Naive thymus-derived CD4-positive, alpha-beta T cell (primary cell): Measurements from ENCODE around the gene MYADM. TPM values are rescaled to one million over a fixed set of nuclear protein-coding genes. Genes with fewer than 3 reads are reported as not detected.

Source experiments
- ATAC-seq: fragments of 150-1000 bp; cut with Tn5 transposase; 2 replicates; pipeline ENCODE4 v1.10.0; 2021; ENCODE audit warnings: mild to moderate bottlenecking, moderate library complexity
- CTCF ChIA-PET: fragments of 350-600 bp; sonication (Branson Sonifier 250); formaldehyde crosslinking; loops from one replicate; lab custom pipeline; 2021; ENCODE audit warnings: antibody characterized with exemption; lab: Charles Lee
- POLR2A ChIA-PET: fragments of 350-600 bp; sonication (Branson Sonifier 250); formaldehyde crosslinking; loops from one replicate; lab custom pipeline; 2021; ENCODE audit warnings: antibody characterized with exemption, inconsistent platforms; lab: Charles Lee
- DNase-seq, 9 donors: peaks; one replicate each; pipeline versions ENCODE4 v3.0.0 to v3.0.0-alpha.2; 2020 to 2022; ENCODE audit warnings: mixed read lengths in 1 of 9
- H3K27ac ChIP-seq: one replicate; pipeline ENCODE4 v1.7.0; 2013; ENCODE audit warnings: mild to moderate bottlenecking, low read depth, low read length, moderate library complexity
- H3K27me3 ChIP-seq, 2 donors: one replicate each; pipeline ENCODE4 v1.7.0; 2013; ENCODE audit warnings: low read length in 2 of 2, mild to moderate bottlenecking in 2 of 2, moderate library complexity in 2 of 2; ENCODE audit not compliant: control insufficient read depth in 2 of 2, insufficient read depth in 2 of 2
- H3K36me3 ChIP-seq, 3 experiments: 1 replicate in 2 of 3; 2 replicates in 1 of 3; pipeline ENCODE4 v1.7.0; 2013; ENCODE audit warnings: low read length in 3 of 3, mild to moderate bottlenecking in 3 of 3, moderate library complexity in 1 of 3; ENCODE audit not compliant: insufficient read depth in 3 of 3, control insufficient read depth in 2 of 3
- H3K4me1 ChIP-seq, 2 donors: one replicate each; pipeline ENCODE4 v1.7.0; 2013; ENCODE audit warnings: low read length in 2 of 2, mild to moderate bottlenecking in 2 of 2, moderate library complexity in 1 of 2; ENCODE audit not compliant: control insufficient read depth in 2 of 2, insufficient read depth in 2 of 2
- H3K4me3 ChIP-seq: 2 replicates; pipeline ENCODE4 v1.7.0; 2013; ENCODE audit warnings: mild to moderate bottlenecking, low read length
- H3K9me3 ChIP-seq, 3 experiments: 1 replicate in 2 of 3; 2 replicates in 1 of 3; pipeline ENCODE4 v1.7.0; 2013; ENCODE audit warnings: low read length in 3 of 3; ENCODE audit not compliant: control insufficient read depth in 2 of 3
- H3K27ac Mint-ChIP-seq, 9 donors: one replicate each; pipeline ENCODE4 v1.8.0; 2020 to 2022; ENCODE audit warnings: mixed read lengths in 9 of 9, mild to moderate bottlenecking in 8 of 9, moderate library complexity in 5 of 9, inconsistent platforms in 2 of 9
- H3K27me3 Mint-ChIP-seq, 5 donors: one replicate each; pipeline ENCODE4 v1.8.0; 2021 to 2022; ENCODE audit warnings: mixed read lengths in 5 of 5, mild to moderate bottlenecking in 1 of 5
- H3K36me3 Mint-ChIP-seq, 5 donors: one replicate each; pipeline ENCODE4 v1.8.0; 2020 to 2022; ENCODE audit warnings: mixed read lengths in 5 of 5, mild to moderate bottlenecking in 3 of 5, inconsistent platforms in 1 of 5
- H3K4me1 Mint-ChIP-seq, 7 donors: one replicate each; pipeline ENCODE4 v1.8.0; 2020 to 2022; ENCODE audit warnings: mixed read lengths in 7 of 7, mild to moderate bottlenecking in 3 of 7, inconsistent platforms in 1 of 7
- H3K4me3 Mint-ChIP-seq, 10 donors: one replicate each; pipeline ENCODE4 v1.8.0; 2020 to 2022; ENCODE audit warnings: mild to moderate bottlenecking in 10 of 10, mixed read lengths in 10 of 10, moderate library complexity in 6 of 10, inconsistent platforms in 2 of 10
- H3K9me3 Mint-ChIP-seq, 11 donors: one replicate each; pipeline ENCODE4 v1.8.0; 2020 to 2022; ENCODE audit warnings: mixed read lengths in 11 of 11, mild to moderate bottlenecking in 4 of 11, inconsistent platforms in 1 of 11, moderate library complexity in 1 of 11
- intact Hi-C, 2 donors: fragments of 100-400 bp; cut with micrococcal nuclease; formaldehyde crosslinking; loops; one replicate each; pipeline ENCODE4 v1.15.1; 2023
- polyA plus RNA-seq, 2 donors: library from polyadenylated mRNA; unstranded; fragments of 300-500 nt; fragmentation: Illumina TruSeq; gene quantifications; one replicate each; pipeline ENCODE4 v1.2.3, GENCODE V29; 2021
- total RNA-seq, 6 experiments: library from RNA in 5 of 6; stranded (reverse) in 5 of 6; gene quantifications; 1 replicate in 5 of 6; 2 replicates in 1 of 6; pipeline ENCODE4 v1.2.3 and lab custom pipeline; 2021 to 2026

The MYADM gene
- total and polyA plus RNA-seq, 7 experiments from 2014 or later, result 51.5 to 524 (median 61.3) TPM

GRCh38 chr19:53879140-53880081 is 11.7 kb downstream of the MYADM start:
- DNase-seq (peak; percentile 66 to 88 (median 78)), ATAC-seq (peak; percentile 83)
- H3K4me1 Mint-ChIP-seq, result peaks cover 30 to 62% (median 44%) of the 10 kb centered on the region in 7 donors
- Histone ChIP-seq H3K9me3 (no peaks in the 10 kb centered on the region), H3K36me3 (peaks cover 0 to 2% (median 0%) of the 10 kb centered on the region in 3 experiments), H3K27me3 (peaks cover 0 to 25% of the 10 kb centered on the region in 2 donors), H3K4me1 (peaks cover 38 to 63% of the 10 kb centered on the region in 2 donors), H3K27ac (peak overlapping the region; percentile 47), H3K4me3 (peak overlapping the region; percentile 63)
- H3K9me3 Mint-ChIP-seq, result peaks cover 0 to 5% (median 2%) of the 10 kb centered on the region in 11 donors
- H3K4me3 Mint-ChIP-seq, result no peak overlapping the region
- ChIA-PET CTCF (interaction anchor here (1.6 kb wide), 1 partner anchor 11 kb away, joined by 6 read pairs; the partner anchor contains the start of gene MYADM), POLR2A (interaction anchor here (4.3 kb wide), 1 partner anchor 12 kb away, joined by 66 read pairs; the partner anchor contains the start of gene MYADM)
- peaks cover 4 to 20% (median 8%) of the 10 kb centered on the region in 5 donors for H3K36me3 Mint-ChIP-seq
- intact Hi-C loops, result loop anchor here (1.0 to 5.0 kb wide), 3 partner anchors 12 to 87 kb away; partner anchors contain the start of gene MYADM (in 1 of the 2)
- peaks cover 10 to 19% (median 17%) of the 10 kb centered on the region in 5 donors for H3K27me3 Mint-ChIP-seq
- H3K27ac Mint-ChIP-seq, result peak overlapping the region in 6 of 9 donors; percentile 56 to 83 (median 68)

GRCh38 chr19:53880711-53881481 is 13.2 kb downstream of the MYADM start:
- Mint-ChIP-seq H3K9me3 (peaks cover 0 to 6% (median 0%) of the 10 kb centered on the region in 11 donors), H3K36me3 (peaks cover 0 to 12% (median 2%) of the 10 kb centered on the region in 5 donors), H3K27me3 (peaks cover 21 to 29% (median 26%) of the 10 kb centered on the region in 5 donors), H3K4me3 (no peak overlapping the region), H3K27ac (no peak overlapping the region), H3K4me1 (peaks cover 19 to 47% (median 33%) of the 10 kb centered on the region in 7 donors)
- intact Hi-C loops, result loop anchor here in 1 of 2 donors (5.0 kb wide), 1 partner anchor 89 kb away; no protein-coding TSS in a partner anchor
- ChIA-PET POLR2A (interaction anchor here (3.2 kb wide), 1 partner anchor 14 kb away, joined by 23 read pairs; the partner anchor contains the start of gene MYADM), CTCF (interaction anchor here (1.0 to 1.5 kb wide), 4 partner anchors 10 to 38 kb away, joined by 3 to 10 read pairs (median 3); no protein-coding TSS in a partner anchor)
- DNase-seq (no peak), ATAC-seq (no peak)
- no peaks in the 10 kb centered on the region for H3K36me3 ChIP-seq
- H3K4me1 ChIP-seq, result peaks cover 26 to 51% of the 10 kb centered on the region in 2 donors
- H3K4me3 ChIP-seq, result peak overlapping the region; percentile 47
- no peak overlapping the region for H3K27ac ChIP-seq
- H3K27me3 ChIP-seq, result peaks cover 0 to 31% of the 10 kb centered on the region in 2 donors
- no peaks in the 10 kb centered on the region for H3K9me3 ChIP-seq

- H3K27me3 Mint-ChIP-seq, result peaks cover 21 to 35% (median 26%) of the 10 kb centered on the region in 5 donors
- peak within 1 kb of the TSS in 1 of 9 donors; percentile 65 for H3K27ac Mint-ChIP-seq
- peaks cover 0 to 6% (median 0%) of the 10 kb centered on the region in 11 donors for H3K9me3 Mint-ChIP-seq
- intact Hi-C loops, result loop anchor here (1.0 to 5.0 kb wide), 4 partner anchors 13 to 89 kb away; no protein-coding TSS in a partner anchor
- peaks cover 15 to 39% (median 24%) of the 10 kb centered on the region in 7 donors for H3K4me1 Mint-ChIP-seq
- H3K36me3 ChIP-seq, result no peaks in the 10 kb centered on the region
- H3K4me1 ChIP-seq, result peaks cover 25 to 44% of the 10 kb centered on the region in 2 donors
- peak within 1 kb of the TSS; percentile 47 for H3K4me3 ChIP-seq
- H3K27me3 ChIP-seq, result peaks cover 0 to 31% of the 10 kb centered on the region in 2 donors
- ChIA-PET CTCF (interaction anchor here (0.8 to 1.5 kb wide), 9 partner anchors 9 to 39 kb away, joined by 3 to 10 read pairs (median 3); no protein-coding TSS in a partner anchor), POLR2A (interaction anchor here (0.9 to 3.2 kb wide), 2 partner anchors 11 to 14 kb away, joined by 3 to 23 read pairs; partner anchors contain the start of gene MYADM)
- DNase-seq (peak; percentile 60 to 75 (median 69)), ATAC-seq (peak; percentile 47)
- peaks cover 0 to 7% (median 0%) of the 10 kb centered on the region in 5 donors for H3K36me3 Mint-ChIP-seq
- no peaks in the 10 kb centered on the region for H3K9me3 ChIP-seq
- H3K27ac ChIP-seq, result no peak within 1 kb of the TSS
- H3K4me3 Mint-ChIP-seq, result peak within 1 kb of the TSS in 9 of 10 donors; percentile 10 to 54 (median 37)
Observed at GRCh38 chr19:53881482-53882390, 14.1 kb downstream of the MYADM start, which contains the start of gene PRKCG. Gene PRKCG (plus strand): TSS chr19:53882197. CDS start chr19:53882495, 298 bp downstream.

GRCh38 chr19:53882391-53883050 is 14.8 kb downstream of the MYADM start:
- H3K4me1 ChIP-seq, result peaks cover 25 to 36% of the 10 kb centered on the region in 2 donors
- H3K4me3 ChIP-seq, result no peak overlapping the region
- Mint-ChIP-seq H3K36me3 (peaks cover 0 to 4% (median 0%) of the 10 kb centered on the region in 5 donors), H3K4me1 (peaks cover 7 to 31% (median 17%) of the 10 kb centered on the region in 7 donors), H3K27ac (peak overlapping the region in 1 of 9 donors; percentile 65), H3K9me3 (peaks cover 0 to 6% (median 0%) of the 10 kb centered on the region in 11 donors), H3K27me3 (peaks cover 21 to 35% (median 26%) of the 10 kb centered on the region in 5 donors), H3K4me3 (peak overlapping the region in 9 of 10 donors; percentile 10 to 54 (median 37))
- DNase-seq (no peak), ATAC-seq (no peak)
- H3K27me3 ChIP-seq, result peaks cover 0 to 31% of the 10 kb centered on the region in 2 donors
- no peaks in the 10 kb centered on the region for H3K9me3 ChIP-seq
- intact Hi-C loops, result loop anchor here (1.0 to 5.0 kb wide), 4 partner anchors 14 to 90 kb away; no protein-coding TSS in a partner anchor
- CTCF ChIA-PET, result interaction anchor here (1.0 to 1.5 kb wide), 10 partner anchors 8 to 39 kb away, joined by 3 to 11 read pairs (median 3); no protein-coding TSS in a partner anchor
- no peak overlapping the region for H3K27ac ChIP-seq
- H3K36me3 ChIP-seq, result no peaks in the 10 kb centered on the region
- POLR2A ChIA-PET, result interaction anchor here (0.6 to 3.2 kb wide), 4 partner anchors 8 to 15 kb away, joined by 3 to 23 read pairs (median 4); partner anchors contain the start of gene MYADM
